Superior temporal gyrus (tissue), 1 donor: ENCODE data around the gene RAD1.

Experiments
- DNase-seq: peaks from one replicate; pipeline ENCODE4 v3.0.0-alpha.2; 2016; ENCODE audit errors: extremely low spot score

The RAD1 gene

DNA sequence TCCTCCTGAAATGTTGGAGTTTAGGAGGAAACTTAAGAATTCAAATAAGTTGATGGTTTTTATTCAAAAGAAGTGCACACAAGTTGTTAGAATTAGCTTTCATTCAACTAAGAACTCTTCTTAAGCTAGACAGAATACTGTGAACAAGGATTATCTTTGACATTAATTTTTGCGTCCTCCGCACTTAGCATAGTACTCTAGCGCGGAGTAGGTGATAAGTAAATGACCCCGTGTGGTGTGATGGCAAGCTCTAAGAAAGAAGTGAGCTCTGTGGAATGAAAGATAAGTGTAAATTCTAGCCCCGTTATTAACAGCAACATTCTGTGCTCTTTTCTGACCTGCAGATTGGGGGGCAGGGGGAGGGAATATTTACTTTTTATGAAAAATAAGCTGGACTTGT lies 1.2 kb upstream of the RAD1 start:
- no peak for DNase-seq

- DNase-seq, result no peak
Observed at GRCh38 chr5:34915856-34916192, 520 bp upstream of the RAD1 start.

GRCh38 chr5:34914671-34915138 lies 599 bp downstream of the RAD1 start:
- DNase-seq, result no peak

DNA sequence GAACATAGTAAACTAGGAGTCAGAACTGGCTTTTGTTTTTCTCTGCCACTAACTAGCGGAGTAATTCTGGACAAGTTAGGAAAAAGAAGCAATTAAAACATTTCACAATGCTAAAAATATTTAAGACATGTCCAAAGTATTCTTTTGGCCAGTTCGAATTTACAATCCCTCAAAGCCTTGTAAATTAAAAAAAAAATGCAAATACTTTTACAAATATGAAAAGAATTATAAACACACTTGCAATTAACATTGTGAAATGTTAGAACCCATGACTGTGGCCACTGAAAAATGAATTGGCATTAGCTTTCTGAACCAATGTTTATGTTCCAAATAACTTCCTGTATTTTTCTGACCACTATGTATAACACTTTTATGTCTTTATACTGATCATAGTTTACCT lies 2.2 kb downstream of the RAD1 start:
- DNase-seq, result no peak

DNA sequence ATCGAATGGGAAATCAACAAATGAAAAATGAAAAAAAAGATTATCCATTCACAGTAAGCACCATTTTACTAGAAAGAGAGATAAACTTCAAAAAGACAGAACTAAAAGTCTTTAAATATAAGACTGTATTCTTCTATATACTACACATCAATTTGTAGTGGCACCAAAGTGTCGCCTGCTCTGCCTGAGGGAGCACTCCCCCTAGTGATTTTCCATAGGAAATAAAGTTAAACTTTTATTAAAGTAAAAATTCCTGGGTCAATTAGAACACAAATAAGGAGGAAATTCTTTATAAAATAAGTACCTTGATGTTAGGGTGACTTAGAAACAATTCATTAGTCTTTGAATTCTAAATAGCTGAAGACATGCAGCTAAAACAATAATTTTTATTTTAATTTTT lies 9.7 kb downstream of the RAD1 start:
- DNase-seq, result no peak

DNA sequence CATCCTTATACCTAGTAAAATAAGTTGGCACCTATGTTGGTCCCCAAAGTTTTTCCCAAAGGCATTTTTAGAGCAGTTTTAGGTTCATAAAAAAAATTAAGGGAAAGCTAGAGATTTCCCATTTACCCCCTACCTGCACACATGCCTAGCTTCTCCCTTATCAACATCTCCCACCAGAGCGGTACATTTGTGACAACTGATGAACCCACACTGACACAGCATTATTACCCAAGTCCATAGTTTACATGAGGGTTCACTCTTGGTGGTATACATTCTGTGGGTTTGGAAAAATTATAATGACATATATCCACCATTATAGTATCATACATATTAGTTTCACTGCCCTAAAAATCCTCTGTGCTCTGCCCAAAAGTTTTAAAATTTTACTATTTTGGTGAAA lies 12.0 kb downstream of the RAD1 start:
- no peak for DNase-seq

DNA sequence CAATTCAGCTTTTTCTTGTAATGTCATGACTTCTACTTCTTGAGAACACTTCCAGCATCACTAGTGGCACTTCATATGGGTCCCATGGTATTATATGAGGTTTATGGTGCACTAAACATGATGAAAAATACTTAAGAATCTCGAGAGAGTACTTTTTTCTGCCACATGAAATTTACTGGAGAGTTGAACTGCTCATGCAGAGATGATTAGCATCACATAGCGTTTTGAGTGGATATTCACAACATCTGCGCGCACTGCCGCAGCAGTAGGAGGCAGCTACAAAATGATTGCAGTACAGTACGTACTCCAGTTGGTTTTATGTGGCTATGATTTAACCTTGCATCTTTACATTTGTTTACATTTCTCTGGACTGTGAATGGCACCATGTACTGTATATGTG lies 14.7 kb downstream of the RAD1 start:
- no peak for DNase-seq

DNA sequence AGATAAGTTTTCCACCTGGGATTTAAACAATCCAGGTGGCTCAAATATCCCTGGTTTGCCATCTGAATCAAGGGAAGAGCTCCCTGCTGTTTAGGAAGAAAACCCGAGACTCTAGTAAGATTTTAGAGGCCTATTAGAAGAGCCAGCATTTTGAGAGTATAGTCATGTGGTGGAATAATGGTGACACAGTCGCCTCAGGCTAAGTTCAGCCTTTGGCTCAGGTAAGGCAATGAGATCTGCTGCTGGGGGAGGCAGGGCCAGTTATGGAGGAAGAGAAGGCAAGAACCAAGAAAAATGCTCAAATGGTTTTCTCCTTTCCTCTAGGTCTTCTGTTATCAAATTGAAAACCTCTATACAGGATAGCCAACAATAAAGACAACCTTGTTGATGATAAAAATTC lies 16.2 kb downstream of the RAD1 start:
- DNase-seq, result no peak

- DNase-seq, result peak; percentile 92
Observed at GRCh38 chr5:34898258-34898895, 16.9 kb downstream of the RAD1 start.

- no peak for DNase-seq
Observed at GRCh38 chr5:34897646-34898045, 17.7 kb downstream of the RAD1 start.

GRCh38 chr5:34895641-34896419 lies 19.5 kb downstream of the RAD1 start:
- no peak for DNase-seq

- DNase-seq, result no peak
Observed at GRCh38 chr5:34894716-34895115, 20.6 kb downstream of the RAD1 start.

DNA sequence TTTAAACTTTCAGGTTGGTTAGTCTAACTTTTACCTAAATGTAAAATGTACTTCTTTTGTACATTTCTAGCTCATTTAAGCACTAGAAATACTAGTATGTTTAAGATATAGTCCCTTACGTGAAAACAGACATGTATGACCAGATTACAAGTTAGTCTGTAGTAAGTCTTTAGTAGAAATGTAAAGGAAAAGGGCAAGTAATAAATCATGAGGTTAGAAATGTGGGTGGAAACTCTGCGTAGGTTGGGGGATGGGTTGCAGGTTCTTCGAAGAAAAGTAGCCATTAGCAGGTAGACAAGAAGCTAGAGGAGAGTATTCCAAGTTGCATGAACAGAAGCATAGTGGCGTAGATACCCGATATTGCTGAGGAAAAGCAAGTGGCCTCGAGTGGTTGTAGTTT lies 22.9 kb downstream of the RAD1 start:
- no peak for DNase-seq

DNA sequence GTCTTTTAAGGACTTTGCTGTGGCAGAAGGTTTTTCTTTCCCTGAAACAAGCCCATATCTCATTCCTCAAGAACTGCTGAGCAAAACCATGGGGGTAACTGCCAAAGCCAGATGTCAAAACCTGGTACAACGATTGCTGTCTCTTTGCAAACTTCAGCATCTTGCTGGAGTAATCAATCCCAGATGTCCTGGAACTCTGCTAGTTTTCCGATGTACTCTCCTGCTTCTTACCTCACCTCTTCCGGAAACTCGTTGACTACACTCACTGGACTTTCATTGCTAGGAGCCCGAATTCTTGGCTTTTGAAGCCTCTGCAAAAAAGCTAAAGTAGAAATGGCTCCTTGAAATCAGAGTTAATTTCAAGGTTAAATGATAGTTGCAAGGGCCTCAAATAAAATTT lies 23.3 kb downstream of the RAD1 start:
- DNase-seq, result no peak

DNA sequence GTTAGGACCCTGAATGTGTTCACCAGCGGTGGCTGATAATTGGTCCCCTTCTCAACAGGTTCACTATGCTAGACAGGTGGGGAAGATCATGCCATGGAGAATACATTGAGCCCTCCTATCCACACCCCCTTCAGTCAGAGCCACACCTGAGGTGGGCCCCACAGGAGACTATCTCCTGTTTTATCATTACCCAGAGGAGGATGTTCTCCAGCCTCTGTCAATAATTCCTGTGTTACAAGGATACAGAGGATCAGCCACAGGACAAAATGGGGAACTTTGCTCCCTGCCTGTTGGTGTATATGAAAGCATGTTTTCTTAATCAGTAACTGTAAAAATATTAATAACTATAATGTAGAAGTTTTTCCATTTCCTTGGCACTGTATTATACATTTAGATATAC lies 25.9 kb downstream of the RAD1 start:
- DNase-seq, result no peak

DNA sequence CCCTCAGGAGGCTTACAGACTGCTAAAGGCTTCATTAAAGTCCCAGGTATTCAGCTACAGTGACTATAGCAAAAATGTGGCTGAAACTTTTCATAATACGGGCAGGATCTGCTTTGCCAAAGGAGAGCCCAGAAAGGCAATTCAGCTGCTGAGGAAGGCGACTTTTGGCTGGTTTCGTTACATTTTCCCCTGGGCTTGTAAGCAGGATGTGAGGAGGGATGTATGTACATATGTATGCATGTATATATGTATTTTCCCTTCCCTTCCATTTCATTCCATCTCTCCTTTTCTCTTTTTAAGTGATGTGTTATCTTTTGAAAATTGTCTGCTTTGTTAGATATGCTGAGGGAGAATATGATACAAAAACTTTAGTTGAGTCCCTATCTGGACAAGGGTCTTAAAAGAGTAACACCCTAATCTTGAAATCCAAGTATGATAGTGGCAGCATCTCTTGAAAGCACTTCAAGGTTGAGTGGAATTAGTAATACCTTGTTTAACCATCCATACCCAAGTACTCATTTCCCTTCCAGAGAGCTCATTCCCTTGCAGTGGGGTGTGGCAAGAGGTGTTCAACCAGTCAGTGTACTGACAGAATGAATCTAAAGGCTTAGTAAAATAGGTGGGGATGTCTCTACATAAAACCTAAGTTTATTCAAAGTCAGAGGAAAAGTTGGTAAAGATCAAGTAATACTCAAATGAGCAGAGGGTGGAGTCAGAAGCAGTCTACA lies 28.7 kb downstream of the RAD1 start:
- no peak for DNase-seq

DNA sequence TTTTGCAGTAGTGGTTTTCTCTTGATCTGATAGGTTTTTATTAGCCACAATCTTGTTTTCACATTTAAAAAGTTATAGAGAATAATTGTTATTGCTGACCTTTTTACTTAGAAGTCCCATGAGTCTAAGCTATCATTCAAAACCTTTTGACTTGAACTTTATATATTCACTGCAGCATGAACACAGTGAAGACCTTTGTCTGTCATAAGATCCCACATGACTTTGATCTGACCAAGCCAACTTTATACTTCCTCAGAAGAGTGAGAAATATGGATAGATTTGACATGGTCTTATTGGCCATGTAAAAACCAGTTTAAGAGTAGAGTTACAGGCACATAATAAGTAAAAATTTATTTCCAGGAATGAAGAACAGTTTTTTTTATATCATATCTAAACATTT lies 34.1 kb downstream of the RAD1 start:
- no peak for DNase-seq

GRCh38 chr5:34876275-34876674 lies 39.0 kb downstream of the RAD1 start:
- DNase-seq, result no peak

- DNase-seq, result no peak
Observed at GRCh38 chr5:34870382-34870781, 44.9 kb downstream of the RAD1 start.

- DNase-seq, result peak; percentile 87
Observed at GRCh38 chr5:34869256-34869655, 46.0 kb downstream of the RAD1 start.

GRCh38 chr5:34868791-34869190 lies 46.5 kb downstream of the RAD1 start:
- no peak for DNase-seq

DNA sequence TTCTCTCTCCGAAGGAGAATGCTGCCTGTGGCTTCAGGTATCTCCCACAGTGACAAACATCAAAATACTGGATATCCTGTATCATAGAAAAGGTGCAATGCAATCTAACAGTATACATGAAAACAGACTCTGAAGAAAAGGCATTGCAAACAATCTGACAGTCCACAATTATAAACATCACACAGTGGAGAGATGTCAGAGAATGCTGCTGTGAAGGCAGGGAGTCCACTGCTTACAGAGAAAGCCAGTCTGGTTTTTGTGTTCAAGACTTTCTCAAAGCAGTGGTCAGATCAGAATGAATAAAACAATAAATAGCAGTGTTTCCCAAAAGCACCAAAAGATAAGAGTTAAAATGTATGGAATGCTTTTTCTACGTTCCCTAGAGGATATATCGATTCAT lies 47.6 kb downstream of the RAD1 start:
- DNase-seq, result peak; percentile 57

DNA sequence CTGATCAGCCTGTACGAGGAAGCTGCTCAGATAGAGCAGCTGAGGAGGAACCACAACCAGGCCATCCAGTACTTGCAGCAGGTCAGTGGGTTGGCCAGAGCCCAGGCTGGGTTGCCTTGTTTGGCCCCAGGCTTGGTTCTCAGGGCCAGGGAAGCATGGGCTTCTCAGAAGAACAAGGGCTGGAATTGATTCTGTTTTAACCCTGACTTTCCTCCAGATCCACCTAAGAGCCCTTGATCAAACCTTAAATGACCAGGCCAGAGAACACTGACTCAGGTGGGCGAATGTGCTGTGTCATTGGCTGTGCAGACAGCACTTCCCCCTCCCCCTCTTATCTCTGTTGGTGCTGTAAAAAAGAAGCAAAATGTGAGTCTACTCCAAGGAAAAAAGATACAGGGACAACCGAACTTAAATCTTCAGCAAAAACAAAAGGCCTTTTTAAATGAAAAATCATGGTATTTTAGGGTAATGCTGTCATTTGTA lies 48.3 kb downstream of the RAD1 start:
- no peak for DNase-seq
